MM.1S (cell line): ENCODE measurements around the gene RSU1.

Source experiments
- DNase-seq: peaks from one replicate; pipeline ENCODE4 v3.0.0-alpha.2; 2015
- H2AFZ ChIP-seq: fragments of 300-600 bp; sonication (generic); 2 replicates; pipeline ENCODE4 v1.6.0; 2016; ENCODE audit warnings: antibody characterized with exemption, low read length
- H3F3A ChIP-seq: fragments of 300-600 bp; sonication (generic); 2 replicates; pipeline ENCODE4 v1.6.1; 2016; ENCODE audit warnings: mild to moderate bottlenecking, antibody characterized with exemption, low read length, moderate library complexity, mixed read lengths; ENCODE audit not compliant: insufficient read depth
- H3K27ac ChIP-seq: fragments of 300-600 bp; sonication (generic); 2 replicates; pipeline ENCODE4 v1.5.1; 2016; ENCODE audit warnings: mild to moderate bottlenecking, low read length
- H3K27me3 ChIP-seq: fragments of 300-600 bp; sonication (generic); replicated peaks from 2 replicates; pipeline ENCODE4 v1.6.0; 2016; ENCODE audit warnings: low read length; ENCODE audit not compliant: insufficient read depth
- H3K36me3 ChIP-seq: fragments of 300-600 bp; sonication (generic); replicated peaks from 2 replicates; pipeline ENCODE4 v1.6.1; 2016; ENCODE audit warnings: mild to moderate bottlenecking, low read length, mixed read lengths; ENCODE audit not compliant: insufficient read depth
- H3K4me1 ChIP-seq: fragments of 300-600 bp; sonication (generic); 2 replicates; pipeline ENCODE4 v1.6.1; 2016; ENCODE audit warnings: low read length, mixed read lengths
- H3K4me2 ChIP-seq: fragments of 300-600 bp; sonication (generic); 2 replicates; pipeline ENCODE4 v1.6.0; 2016; ENCODE audit warnings: low read depth, low read length
- H3K4me3 ChIP-seq: fragments of 300-600 bp; sonication (generic); 2 replicates; pipeline ENCODE4 v1.5.1; 2016; ENCODE audit warnings: low read length, mixed read lengths
- H3K79me2 ChIP-seq: fragments of 300-600 bp; sonication (generic); 2 replicates; pipeline ENCODE4 v1.6.1; 2016; ENCODE audit warnings: mixed run types, low read length, mixed read lengths
- H3K9ac ChIP-seq: fragments of 300-600 bp; sonication (generic); 2 replicates; pipeline ENCODE4 v1.6.1; 2016; ENCODE audit warnings: low read length, mixed read lengths
- H3K9me2 ChIP-seq: fragments of 300-600 bp; sonication (generic); replicated peaks from 2 replicates; pipeline ENCODE4 v1.6.1; 2016; ENCODE audit warnings: mild to moderate bottlenecking, low read length, mixed read lengths; ENCODE audit not compliant: insufficient read depth
- H3K9me3 ChIP-seq: fragments of 300-600 bp; sonication (generic); replicated peaks from 2 replicates; pipeline ENCODE4 v1.6.1; 2016; ENCODE audit warnings: mild to moderate bottlenecking, low read length, mixed read lengths; ENCODE audit not compliant: insufficient read depth
- H4K20me1 ChIP-seq: fragments of 300-600 bp; sonication (generic); 2 replicates; pipeline ENCODE4 v1.6.1; 2016; ENCODE audit warnings: mild to moderate bottlenecking, low read length, moderate library complexity, mixed read lengths; ENCODE audit not compliant: insufficient read depth
- CTCF ChIP-seq: fragments of 300-600 bp; sonication (generic); IDR thresholded peaks from 2 replicates; pipeline ENCODE4 v1.5.1; 2016; ENCODE audit warnings: antibody characterized with exemption, low read length, mixed read lengths
- EZH2 ChIP-seq: fragments of 300-600 bp; sonication (generic); optimal IDR thresholded peaks from 2 replicates; pipeline ENCODE3; 2017; ENCODE audit warnings: low read depth, mild to moderate bottlenecking, antibody characterized with exemption, low read length, mixed read lengths
- EZH2phosphoT487 ChIP-seq: fragments of 300-600 bp; sonication (generic); IDR thresholded peaks from 2 replicates; pipeline ENCODE4 v1.6.1; 2018; ENCODE audit warnings: antibody characterized with exemption, low read length

RSU1 gene

GRCh38 chr10:16712883-16713282, 104.3 kb downstream of the RSU1 start:
- TF ChIP-seq EZH2phosphoT487 (no peak), EZH2 (no peak), CTCF (no peak)
- H3K4me1 ChIP-seq, result no peaks in the 10 kb centered on the region

GRCh38 chr10:16700331-16700730, 116.9 kb downstream of the RSU1 start:
- no peaks in the 10 kb centered on the region for H3K9me2 ChIP-seq
- H3K4me3 ChIP-seq, result no peak overlapping the region
- H4K20me1 ChIP-seq, result no peaks in the 10 kb centered on the region
- TF ChIP-seq CTCF, result no peak
- TF ChIP-seq EZH2phosphoT487, result no peak
- TF ChIP-seq EZH2, result no peak
- no peaks in the 10 kb centered on the region for H3F3A ChIP-seq
- no peaks in the 10 kb centered on the region for H3K4me1 ChIP-seq
- no peaks in the 10 kb centered on the region for H3K36me3 ChIP-seq
- no peaks in the 10 kb centered on the region for H3K27me3 ChIP-seq
- no peaks in the 10 kb centered on the region for H3K79me2 ChIP-seq
- no peak overlapping the region for H3K4me2 ChIP-seq
- no peak overlapping the region for H3K27ac ChIP-seq
- DNase-seq, result no peak
- no peaks in the 10 kb centered on the region for H3K9me3 ChIP-seq
- no peak overlapping the region for H3K9ac ChIP-seq
- H2AFZ ChIP-seq, result no peak overlapping the region

More at GRCh38 chr10:16712883-16713282, 104.3 kb downstream of the RSU1 start:
- H3K9me3 ChIP-seq, result no peaks in the 10 kb centered on the region
- no peak overlapping the region for H2AFZ ChIP-seq
- no peak overlapping the region for H3K4me2 ChIP-seq
- no peak overlapping the region for H3K4me3 ChIP-seq
- H3K27me3 ChIP-seq, result no peaks in the 10 kb centered on the region
- H3K9me2 ChIP-seq, result no peaks in the 10 kb centered on the region
- no peaks in the 10 kb centered on the region for H3K79me2 ChIP-seq
- H3K9ac ChIP-seq, result no peak overlapping the region
- H3K27ac ChIP-seq, result no peak overlapping the region
- no peaks in the 10 kb centered on the region for H3F3A ChIP-seq
- H4K20me1 ChIP-seq, result no peaks in the 10 kb centered on the region
- no peaks in the 10 kb centered on the region for H3K36me3 ChIP-seq
- DNase-seq, result no peak

- no peaks in the 10 kb centered on the region for H3K27me3 ChIP-seq
- H3K4me3 ChIP-seq, result no peak overlapping the region
- DNase-seq, result no peak
- H3K9me3 ChIP-seq, result no peaks in the 10 kb centered on the region
- H3K79me2 ChIP-seq, result no peaks in the 10 kb centered on the region
- H3K27ac ChIP-seq, result no peak overlapping the region
- no peak overlapping the region for H3K9ac ChIP-seq
- no peaks in the 10 kb centered on the region for H3K9me2 ChIP-seq
- TF ChIP-seq CTCF (no peak), EZH2 (no peak), EZH2phosphoT487 (no peak)
- H3K4me2 ChIP-seq, result no peak overlapping the region
- no peak overlapping the region for H2AFZ ChIP-seq
- no peaks in the 10 kb centered on the region for H3K36me3 ChIP-seq
- H3F3A ChIP-seq, result no peaks in the 10 kb centered on the region
- no peaks in the 10 kb centered on the region for H3K4me1 ChIP-seq
- no peaks in the 10 kb centered on the region for H4K20me1 ChIP-seq
Measured at GRCh38 chr10:16699435-16700057, 117.7 kb downstream of the RSU1 start.
